GM12872 (cell line): ENCODE results near the gene U2AF1L4.

Experiments used
- CTCF ChIP-seq: IDR thresholded peaks from 3 replicates; pipeline ENCODE4 v1.5.1; 2011; ENCODE audit warnings: low read depth, mild to moderate bottlenecking, low read length, moderate library complexity; ENCODE audit not compliant: insufficient read depth

U2AF1L4 gene

GRCh38 chr19:35759697-35760096 lies 14.5 kb upstream of the U2AF1L4 start:
- TF ChIP-seq CTCF, result no peak

- TF ChIP-seq CTCF, result no peak
Observed at GRCh38 chr19:35757749-35758608, 12.8 kb upstream of the U2AF1L4 start, which contains the start of gene PROSER3. PROSER3 (plus strand) TSS chr19:35758176; CDS start chr19:35758216, 40 bp downstream.

- no peak for TF ChIP-seq CTCF
Observed at GRCh38 chr19:35757231-35757748, 12.1 kb upstream of the U2AF1L4 start.

- TF ChIP-seq CTCF, result no peak
Observed at GRCh38 chr19:35756377-35757230, 11.4 kb upstream of the U2AF1L4 start, which contains the start of gene HSPB6. HSPB6 (minus strand) TSS chr19:35757029; CDS start chr19:35757008, 21 bp downstream.

GRCh38 chr19:35755550-35756376 lies 10.5 kb upstream of the U2AF1L4 start:
- TF ChIP-seq CTCF, result no peak

GRCh38 chr19:35755131-35755549 lies 9.9 kb upstream of the U2AF1L4 start:
- no peak for TF ChIP-seq CTCF
